OCI-LY3 (cell line): ENCODE measurements around the gene SH3PXD2B.

ENCODE experiments used
- EZH2phosphoT487 ChIP-seq: fragments of 200-600 bp; shearing (Covaris generic); IDR thresholded peaks from 2 replicates; pipeline ENCODE4 v1.6.1; 2018; ENCODE audit warnings: antibody characterized with exemption, mixed run types, low read depth
- TF ChIP-seq, protein P1 (sequence below): fragments of 200-600, 300-600 bp; sonication (generic); IDR thresholded peaks from 2 replicates; pipeline ENCODE4 v1.5.1; 2014; ENCODE audit warnings: antibody characterized with exemption, low read length, low read depth

DNA sequence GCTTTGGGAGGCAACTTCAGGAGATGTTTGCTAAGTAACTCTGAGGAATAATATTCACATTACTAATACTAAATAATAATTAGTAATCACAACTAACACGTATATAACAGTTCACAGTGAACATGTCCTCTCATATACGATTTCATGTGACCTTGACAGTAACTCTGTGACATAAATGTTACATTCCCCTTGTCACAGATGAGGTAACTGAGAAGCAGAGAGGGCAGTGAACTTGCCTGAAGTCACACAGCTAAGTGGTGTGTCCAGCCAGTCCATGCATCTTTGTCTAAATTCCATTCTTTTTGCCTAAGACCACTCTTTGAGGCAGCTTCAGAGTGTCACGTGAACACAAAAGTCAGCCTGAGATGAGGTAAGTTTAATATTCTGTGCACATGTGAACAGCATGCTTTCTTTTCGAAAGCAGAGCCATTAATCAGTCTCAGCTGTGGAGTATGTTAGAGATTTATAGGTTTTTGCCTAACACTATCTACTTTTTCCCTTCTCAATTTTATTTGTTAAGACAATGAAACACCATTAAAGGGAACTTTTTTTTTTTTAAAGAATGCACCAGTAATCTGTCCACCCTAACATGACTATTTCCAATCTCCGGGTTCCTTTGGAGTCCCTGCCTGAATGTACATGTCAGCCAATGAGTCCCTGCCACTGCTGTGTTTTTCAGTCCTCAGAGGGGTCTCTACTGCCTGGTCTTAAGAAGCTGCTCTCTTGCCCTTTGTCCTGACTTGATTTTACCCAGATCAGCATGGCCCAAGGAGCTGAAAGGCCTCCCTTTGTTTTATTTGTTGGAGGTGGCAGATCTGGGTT, 43.5 kb downstream of the SH3PXD2B start:
- TF ChIP-seq EZH2phosphoT487: no peak
- TF ChIP-seq, protein P1, sequence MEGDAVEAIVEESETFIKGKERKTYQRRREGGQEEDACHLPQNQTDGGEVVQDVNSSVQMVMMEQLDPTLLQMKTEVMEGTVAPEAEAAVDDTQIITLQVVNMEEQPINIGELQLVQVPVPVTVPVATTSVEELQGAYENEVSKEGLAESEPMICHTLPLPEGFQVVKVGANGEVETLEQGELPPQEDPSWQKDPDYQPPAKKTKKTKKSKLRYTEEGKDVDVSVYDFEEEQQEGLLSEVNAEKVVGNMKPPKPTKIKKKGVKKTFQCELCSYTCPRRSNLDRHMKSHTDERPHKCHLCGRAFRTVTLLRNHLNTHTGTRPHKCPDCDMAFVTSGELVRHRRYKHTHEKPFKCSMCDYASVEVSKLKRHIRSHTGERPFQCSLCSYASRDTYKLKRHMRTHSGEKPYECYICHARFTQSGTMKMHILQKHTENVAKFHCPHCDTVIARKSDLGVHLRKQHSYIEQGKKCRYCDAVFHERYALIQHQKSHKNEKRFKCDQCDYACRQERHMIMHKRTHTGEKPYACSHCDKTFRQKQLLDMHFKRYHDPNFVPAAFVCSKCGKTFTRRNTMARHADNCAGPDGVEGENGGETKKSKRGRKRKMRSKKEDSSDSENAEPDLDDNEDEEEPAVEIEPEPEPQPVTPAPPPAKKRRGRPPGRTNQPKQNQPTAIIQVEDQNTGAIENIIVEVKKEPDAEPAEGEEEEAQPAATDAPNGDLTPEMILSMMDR: no peak
